GM18499 (cell line): Measurements from ENCODE around the gene PEPD.

Experiments
- ATAC-seq: cut with Tn5 transposase; IDR thresholded peaks from one replicate; pipeline ENCODE4 v1.9.1; 2021; ENCODE audit warnings: moderate number of reproducible peaks; ENCODE audit not compliant: insufficient read depth, unreplicated experiment

PEPD gene

DNA sequence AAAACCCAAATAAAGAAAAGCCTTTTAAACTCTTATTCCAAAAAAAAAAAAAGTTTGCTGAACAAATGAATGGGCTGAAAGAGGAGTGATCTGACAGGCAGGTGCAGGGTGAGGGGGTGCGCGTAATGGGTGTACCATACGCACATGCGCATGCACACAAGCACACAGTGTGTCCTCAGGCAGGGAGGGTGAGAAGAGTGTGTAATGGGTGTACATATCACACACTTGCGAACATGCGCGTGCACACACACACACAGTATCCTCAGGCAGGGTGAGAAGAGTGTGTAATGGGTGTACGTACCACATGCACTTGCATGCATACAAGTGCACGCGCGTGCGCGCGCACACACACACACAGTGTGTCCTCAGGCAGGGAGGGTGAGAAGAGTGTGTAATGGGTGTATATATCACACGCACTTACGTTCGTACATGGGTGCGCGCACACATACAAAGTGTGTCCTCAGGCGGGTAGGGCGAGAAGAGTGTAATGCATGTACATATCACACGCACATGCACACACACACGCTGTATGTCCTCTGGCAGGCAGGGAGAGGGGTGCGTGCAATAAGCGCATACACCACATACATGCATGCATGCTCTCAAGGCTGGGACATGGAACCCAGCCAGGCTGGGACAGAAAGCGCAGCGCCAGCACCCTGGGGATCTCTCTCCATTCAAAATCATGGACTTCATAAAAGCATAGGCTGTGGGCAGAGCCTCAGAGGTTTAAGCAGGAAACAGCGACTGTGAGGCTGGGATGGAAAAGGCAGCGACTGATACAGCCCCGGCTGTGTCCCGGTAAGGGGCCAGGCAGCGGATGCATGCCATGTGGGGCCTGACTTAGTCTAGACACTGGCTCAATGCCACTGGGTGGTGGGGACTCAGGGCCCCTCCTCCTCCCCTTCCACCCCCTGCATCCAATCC is 77.7 kb downstream of the PEPD start:
- ATAC-seq = no peak

DNA sequence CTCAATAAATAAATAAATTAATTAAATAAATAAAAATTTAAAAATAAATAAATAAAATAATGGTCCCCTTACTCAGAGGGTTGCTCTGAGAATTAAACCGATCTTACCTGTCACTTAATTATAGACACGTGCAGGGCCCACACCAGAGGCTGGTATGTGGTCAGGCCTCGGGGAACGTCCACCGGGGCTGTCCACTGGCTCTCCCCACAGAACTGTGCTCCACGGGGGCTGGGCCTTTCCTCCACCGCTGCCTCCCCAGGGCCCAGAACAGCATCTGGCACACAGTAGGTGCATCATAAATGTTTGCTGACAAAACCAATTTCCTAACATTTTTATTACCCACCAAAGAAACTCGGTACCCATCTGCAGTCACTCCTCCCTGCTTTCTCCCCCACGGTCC is 78.9 kb downstream of the PEPD start:
- ATAC-seq = no peak

- ATAC-seq = no peak
Measured at GRCh38 chr19:33441828-33442227, 79.8 kb downstream of the PEPD start.

- no peak for ATAC-seq
Measured at GRCh38 chr19:33441277-33441699, 80.3 kb downstream of the PEPD start.

- no peak for ATAC-seq
Measured at GRCh38 chr19:33440682-33441081, 80.9 kb downstream of the PEPD start.

DNA sequence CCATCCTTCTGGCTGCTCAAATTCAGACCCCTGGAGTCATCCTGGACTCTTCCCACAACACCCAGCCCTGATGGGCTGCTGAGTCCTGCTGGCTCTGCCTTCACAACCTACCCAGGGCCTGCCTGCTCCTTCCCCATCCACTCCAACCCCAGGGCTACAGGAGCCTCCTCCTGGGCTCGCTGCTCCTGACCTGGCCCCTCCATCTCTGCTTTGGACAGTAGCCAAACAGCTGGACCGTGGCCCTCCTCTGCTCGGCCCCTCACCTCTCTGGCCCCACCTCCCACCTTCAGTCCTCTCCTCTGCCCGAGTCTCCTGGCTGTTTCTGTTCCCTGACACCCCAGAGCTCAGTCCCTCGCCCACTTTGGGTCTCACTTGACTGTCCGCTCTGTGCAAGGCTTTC is 81.3 kb downstream of the PEPD start:
- no peak for ATAC-seq

DNA sequence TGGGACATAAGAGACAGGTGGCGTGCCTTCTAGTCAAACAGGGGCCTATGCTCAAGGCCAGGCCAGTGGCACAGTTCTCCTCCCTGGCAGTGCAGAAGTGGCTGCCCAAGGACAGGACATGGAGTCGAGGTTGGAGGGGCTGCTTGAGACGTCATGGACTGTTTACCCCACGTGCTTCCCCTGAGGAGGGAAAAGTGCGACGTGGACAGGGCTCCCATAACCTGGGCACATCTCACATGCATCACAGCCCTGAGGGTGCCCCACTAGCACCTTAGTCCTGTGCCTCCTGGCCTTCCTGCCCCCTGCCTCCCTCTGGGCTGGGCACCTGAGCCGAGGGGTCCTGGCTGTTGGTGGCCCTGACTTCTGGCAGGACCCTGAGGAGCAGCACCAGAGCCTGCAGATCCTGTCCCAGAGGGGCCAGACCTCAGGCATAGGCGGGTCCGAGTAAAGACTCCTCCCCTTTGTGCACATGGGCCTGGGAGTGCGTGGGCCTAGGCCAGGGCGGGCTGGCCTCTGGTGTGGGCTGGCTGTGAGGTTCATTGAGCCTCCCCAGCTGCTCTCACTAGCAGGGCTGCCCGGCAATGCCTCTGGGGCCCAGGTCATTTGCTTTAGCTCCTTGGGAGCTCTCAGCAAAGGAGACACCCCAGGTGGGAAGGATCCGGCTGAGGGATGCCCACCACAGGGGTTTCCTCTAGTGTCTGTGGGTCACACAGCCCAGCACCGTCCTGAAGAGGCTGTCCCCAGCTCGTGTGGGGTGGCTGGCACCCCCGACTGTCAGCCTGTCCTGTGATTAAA is 82.4 kb downstream of the PEPD start:
- no peak for ATAC-seq

- no peak for ATAC-seq
Measured at GRCh38 chr19:33437821-33438671, 83.5 kb downstream of the PEPD start.

DNA sequence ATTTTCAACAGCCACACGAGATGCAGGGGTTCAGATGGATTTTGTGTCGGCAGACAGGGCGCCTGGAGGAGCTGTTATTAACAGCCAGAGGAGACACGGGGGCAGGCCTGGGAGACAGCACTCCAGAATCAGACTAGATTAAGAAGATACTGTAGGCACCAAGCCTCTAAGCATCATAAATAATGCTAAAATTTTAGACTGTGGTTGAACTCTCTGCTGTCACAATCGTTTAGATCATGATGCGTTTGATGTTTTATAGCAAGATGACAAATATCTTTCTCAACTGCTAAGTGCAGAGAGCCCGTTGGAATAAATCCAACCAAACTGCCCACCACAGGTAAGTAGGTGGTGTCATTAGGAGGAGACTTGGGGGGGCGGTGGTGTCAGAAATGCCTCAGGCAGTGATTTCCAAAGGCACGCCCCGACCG is 84.2 kb downstream of the PEPD start:
- ATAC-seq = no peak

DNA sequence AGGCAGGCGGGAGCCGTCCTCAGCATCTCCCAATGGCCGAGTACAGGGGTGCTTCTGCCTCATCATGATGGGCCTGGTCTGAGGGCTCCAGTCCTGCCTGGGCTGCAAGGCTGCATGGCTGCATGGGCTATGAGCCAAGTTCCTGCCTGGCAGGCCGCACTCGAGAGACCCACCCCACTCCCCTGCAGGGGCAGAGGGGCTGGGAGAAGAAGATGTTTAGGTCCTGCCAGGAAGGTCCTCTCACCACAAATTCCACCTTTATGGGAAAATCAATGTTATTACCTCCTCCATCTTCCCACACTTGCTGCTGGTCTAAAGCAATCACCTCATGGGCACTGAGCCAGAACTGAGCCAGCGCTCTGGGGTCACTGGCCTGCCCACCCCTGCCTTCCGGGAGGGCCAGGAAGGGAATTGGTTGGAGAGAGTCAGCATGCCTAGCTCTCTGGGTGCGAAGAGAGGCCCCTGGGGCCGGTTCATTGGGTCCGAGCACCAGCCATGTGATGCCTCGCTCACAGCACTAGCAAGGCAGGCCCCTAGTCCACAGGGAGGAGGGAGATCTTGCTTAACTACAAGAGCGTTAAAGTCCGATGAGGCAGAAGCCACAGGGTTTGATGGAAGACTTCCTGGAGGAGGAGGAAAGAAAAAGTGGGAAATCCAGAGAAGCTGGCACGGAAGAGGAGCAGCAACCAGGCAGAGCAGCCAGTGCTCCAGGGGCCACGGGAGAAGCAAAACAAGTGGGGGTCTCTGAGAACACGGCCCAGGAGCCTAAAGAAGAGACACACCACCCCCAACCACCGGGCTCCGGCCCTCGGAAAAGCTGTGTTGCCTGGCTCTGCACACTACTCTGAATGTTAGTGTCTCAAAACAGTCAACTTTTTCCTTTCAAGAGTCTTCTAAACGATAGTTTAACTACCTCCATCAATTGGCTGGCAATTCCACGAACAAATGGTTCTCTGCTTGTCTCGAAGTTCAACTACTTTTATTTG is 84.9 kb downstream of the PEPD start:
- no peak for ATAC-seq

- ATAC-seq = no peak
Measured at GRCh38 chr19:33435706-33436359, 85.8 kb downstream of the PEPD start.

DNA sequence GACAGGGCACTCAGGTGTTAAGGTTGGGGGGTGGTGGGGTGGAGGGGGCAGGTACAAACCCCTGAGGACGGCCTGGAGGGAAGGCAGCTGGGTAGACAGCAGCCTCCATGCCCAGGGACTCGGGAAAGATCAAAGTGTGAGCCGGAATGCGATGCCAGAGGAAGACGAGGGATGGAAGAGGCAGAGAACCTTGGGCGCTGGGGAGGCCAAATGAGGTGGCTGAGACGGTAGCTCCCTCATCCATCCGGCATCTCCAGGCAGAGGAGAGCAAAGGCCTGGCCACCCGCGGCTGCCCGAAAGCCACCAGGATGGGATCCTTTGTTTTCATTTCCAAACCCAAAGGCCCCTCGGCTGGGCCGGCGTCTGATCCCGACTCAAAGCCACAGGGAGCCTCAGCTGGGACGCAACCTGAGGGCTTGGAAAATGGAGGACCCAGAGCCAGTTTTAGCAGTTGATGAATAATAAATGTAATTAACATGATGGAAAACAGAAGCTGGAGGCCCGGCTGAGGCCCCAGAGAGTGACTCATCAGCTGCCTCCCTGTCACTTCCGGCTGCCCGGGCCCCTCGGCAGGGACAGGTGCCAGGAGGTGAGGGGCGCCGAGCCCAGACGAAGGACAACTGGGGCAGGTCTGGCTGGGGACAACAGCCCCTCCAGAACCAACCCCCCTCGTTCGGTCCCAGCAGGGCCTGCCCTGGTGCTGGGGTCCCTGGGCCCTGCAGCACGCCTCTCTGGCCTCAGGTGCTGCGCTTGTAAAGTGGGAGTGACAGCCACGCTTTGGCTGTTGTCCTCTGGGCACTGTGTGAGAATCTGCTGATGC is 86.5 kb downstream of the PEPD start:
- ATAC-seq = no peak

DNA sequence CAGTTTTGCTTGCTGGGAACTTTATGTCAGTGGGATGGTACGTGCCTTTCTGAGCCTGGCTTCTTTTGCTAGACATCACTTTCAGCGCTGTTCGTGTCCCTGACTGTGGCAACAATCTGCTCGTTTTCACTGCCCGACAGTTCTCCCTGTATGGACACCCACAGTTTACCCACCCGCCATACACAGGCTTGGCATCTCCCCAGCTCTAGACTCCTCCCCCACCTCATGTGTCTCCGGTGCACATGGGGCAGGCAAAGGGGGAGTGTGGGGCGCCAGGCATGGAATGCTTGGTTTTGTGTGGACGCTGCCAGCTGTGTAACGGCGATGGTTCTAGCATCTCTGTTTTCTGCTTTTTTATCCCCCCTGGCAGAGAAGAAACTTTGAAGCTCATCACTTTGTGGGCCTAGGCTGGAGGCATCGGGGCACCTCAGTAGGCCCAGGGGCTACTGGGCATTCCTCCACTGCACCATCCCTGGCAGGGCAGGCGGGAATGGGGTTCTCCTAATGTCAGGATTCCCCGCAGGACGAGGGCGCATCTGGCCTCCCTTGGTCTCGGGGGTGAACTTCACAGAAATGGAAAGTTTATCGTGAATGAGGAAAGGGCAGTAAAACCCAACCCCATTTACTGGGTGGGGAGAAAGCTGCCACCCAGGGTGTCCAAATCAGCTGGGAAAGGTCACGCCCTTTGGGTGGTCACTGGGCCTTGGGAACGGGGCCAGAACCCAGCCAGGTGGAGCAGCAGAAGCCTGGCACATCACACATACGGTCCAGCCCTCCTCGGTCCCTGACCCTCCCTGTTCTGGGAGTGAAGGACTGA is 87.3 kb downstream of the PEPD start:
- no peak for ATAC-seq

DNA sequence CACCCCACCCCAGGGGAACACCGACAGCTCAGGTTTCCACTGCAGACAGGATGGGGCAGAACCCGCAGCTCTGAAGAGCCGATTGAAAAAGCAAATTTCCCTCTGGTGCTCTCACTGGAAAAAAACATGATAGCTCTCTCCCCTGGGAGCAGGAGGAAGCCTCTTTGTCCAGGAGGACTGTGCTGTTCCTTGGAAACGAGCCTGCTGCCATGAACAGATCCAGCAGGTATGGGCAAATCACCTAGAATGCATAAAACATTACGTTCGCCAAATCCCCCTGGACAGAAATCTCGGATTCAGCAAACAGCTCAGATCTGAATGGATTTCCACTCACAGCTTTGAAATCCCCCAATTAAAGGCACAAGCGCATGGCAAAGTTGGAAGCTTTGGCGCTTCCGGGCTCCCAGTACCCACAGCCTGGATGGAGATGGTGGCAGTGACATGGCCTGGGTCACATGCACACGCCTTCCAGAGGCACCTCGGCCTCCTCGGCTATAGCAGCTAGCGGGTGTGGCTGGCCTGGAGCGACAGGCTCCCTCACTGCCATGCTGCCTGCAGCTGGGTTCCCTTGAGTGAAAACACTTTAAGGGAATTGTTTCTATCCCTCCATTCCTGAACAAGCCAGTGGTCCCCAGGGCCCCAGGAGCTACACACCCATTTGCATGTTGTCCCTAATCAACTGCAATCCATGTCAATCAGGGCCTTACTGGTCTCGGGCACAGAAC is 89.0 kb downstream of the PEPD start:
- ATAC-seq = no peak

- ATAC-seq = no peak
Measured at GRCh38 chr19:33432015-33432414, 89.6 kb downstream of the PEPD start.

DNA sequence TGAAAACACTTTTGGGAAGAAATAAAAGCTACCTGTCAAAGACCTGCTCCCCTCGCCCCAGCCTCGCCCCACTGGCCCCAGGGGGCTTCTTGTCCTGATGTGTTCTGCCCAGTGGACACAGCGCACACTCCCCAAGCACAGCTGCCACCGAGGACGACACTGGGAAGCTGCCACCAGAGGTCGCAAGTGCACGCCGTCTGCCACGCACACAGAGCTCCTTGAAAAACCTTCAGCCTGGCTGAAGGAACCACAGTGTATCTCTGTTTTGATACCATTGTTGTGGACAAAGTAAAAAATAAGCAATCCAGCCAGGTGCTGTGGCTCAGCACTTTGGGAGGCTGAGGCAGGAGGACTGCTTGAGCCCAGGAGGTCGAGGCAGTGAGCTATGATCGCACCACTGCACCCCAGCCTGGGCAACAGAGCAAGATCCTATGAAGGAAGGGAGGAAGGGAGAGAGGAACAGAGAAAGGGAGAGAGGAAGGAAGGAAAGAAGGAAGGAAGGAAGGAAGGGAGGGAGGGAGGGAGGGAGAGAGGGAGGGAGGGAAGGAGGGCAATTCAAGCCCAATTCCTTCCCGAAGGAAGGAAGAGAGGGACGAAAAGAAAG is 90.8 kb downstream of the PEPD start:
- no peak for ATAC-seq
